Mesendoderm (in vitro differentiated cells): Measurements from ENCODE around the gene BORCS8.
A peak's percentile ranks its signal among the peaks of the same experiment; 100 is the strongest.

Source experiments
- DNase-seq: peaks from one replicate; pipeline ENCODE4 v3.0.0; 2013
- H2AK5ac ChIP-seq: 2 replicates; pipeline ENCODE4 v1.6.1; 2013; ENCODE audit warnings: low read length, inconsistent platforms
- H2BK120ac ChIP-seq: 2 replicates; pipeline ENCODE4 v1.6.1; 2013; ENCODE audit warnings: low read depth, mild to moderate bottlenecking, low read length, moderate library complexity, mixed read lengths
- H2BK15ac ChIP-seq: replicated peaks from 2 replicates; pipeline ENCODE4 v1.6.1; 2013; ENCODE audit warnings: low read depth, mild to moderate bottlenecking, moderate library complexity
- H2BK5ac ChIP-seq: 2 replicates; pipeline ENCODE4 v1.6.1; 2013; ENCODE audit warnings: low read length, inconsistent platforms
- H3K18ac ChIP-seq: 2 replicates; pipeline ENCODE4 v1.6.1; 2013; ENCODE audit warnings: mild to moderate bottlenecking, low read length, mixed read lengths
- H3K23ac ChIP-seq: one replicate; pipeline ENCODE4 v1.6.1; 2013; ENCODE audit warnings: low read length
- H3K27ac ChIP-seq: 2 replicates; pipeline ENCODE4 v1.5.1; 2013; ENCODE audit warnings: low read depth, mild to moderate bottlenecking, inconsistent platforms, low read length, moderate library complexity
- H3K27me3 ChIP-seq: 2 replicates; pipeline ENCODE4 v1.6.1; 2013; ENCODE audit warnings: low read length, control low read depth, mild to moderate bottlenecking, inconsistent platforms; ENCODE audit not compliant: insufficient read depth, poor library complexity
- H3K36me3 ChIP-seq: 2 replicates; pipeline ENCODE4 v1.6.1; 2013; ENCODE audit warnings: low read length, inconsistent platforms; ENCODE audit not compliant: control insufficient read depth, insufficient read depth
- H3K4ac ChIP-seq: one replicate; pipeline ENCODE4 v1.6.1; 2013; ENCODE audit warnings: low read depth, mild to moderate bottlenecking, low read length, moderate library complexity
- H3K4me1 ChIP-seq: 2 replicates; pipeline ENCODE4 v1.6.1; 2013; ENCODE audit warnings: low read depth, low read length, inconsistent platforms; ENCODE audit not compliant: control insufficient read depth
- H3K4me2 ChIP-seq: 2 replicates; pipeline ENCODE4 v1.6.1; 2013; ENCODE audit warnings: low read length
- H3K4me3 ChIP-seq: 2 replicates; pipeline ENCODE4 v1.5.1; 2013; ENCODE audit warnings: mild to moderate bottlenecking, low read length
- H3K56ac ChIP-seq: one replicate; pipeline ENCODE4 v1.6.1; 2013; ENCODE audit warnings: low read length
- H3K79me1 ChIP-seq: 2 replicates; pipeline ENCODE4 v1.6.1; 2013; ENCODE audit warnings: low read length, inconsistent platforms
- H3K79me2 ChIP-seq: 2 replicates; pipeline ENCODE4 v1.6.1; 2013; ENCODE audit warnings: mild to moderate bottlenecking, low read length; ENCODE audit not compliant: control insufficient read depth, insufficient read depth
- H3K9ac ChIP-seq: 2 replicates; pipeline ENCODE4 v1.6.1; 2013; ENCODE audit warnings: low read length, inconsistent platforms
- H4K5ac ChIP-seq: one replicate; pipeline ENCODE4 v1.6.1; 2013; ENCODE audit warnings: low read length
- H4K8ac ChIP-seq: one replicate; pipeline ENCODE4 v1.6.1; 2013; ENCODE audit warnings: low read depth, mild to moderate bottlenecking, control low read depth, low read length, moderate library complexity
- WGBS: extraction: QIAGEN DNeasy Blood & Tissue Kit; methylation state at CpG from one replicate; pipeline ENCODE4 v1.1.7; 2013; ENCODE audit warnings: low lambda C conversion rate, missing lambda C conversion rate; ENCODE audit not compliant: insufficient coverage; ENCODE audit errors: extremely low coverage; 5-methylcytosine and 5-hydroxymethylcytosine counted together

Gene BORCS8

GRCh38 chr19:19213426-19214158 lies 21.6 kb upstream of the BORCS8 start:
- no peak overlapping the region for H3K18ac ChIP-seq
- H3K79me2 ChIP-seq, result no peaks in the 10 kb centered on the region
- no peak overlapping the region for H3K4me2 ChIP-seq
- no CpG with 5 or more reads among the region's 21 CpGs for WGBS
- no peak overlapping the region for H3K56ac ChIP-seq
- DNase-seq, result no peak
- H3K27me3 ChIP-seq, result peaks cover 10% of the 10 kb centered on the region
- no peak overlapping the region for H3K27ac ChIP-seq
- no peak overlapping the region for H3K9ac ChIP-seq
- no peak overlapping the region for H3K23ac ChIP-seq
- no peak overlapping the region for H4K5ac ChIP-seq
- H2BK5ac ChIP-seq, result no peak overlapping the region
- no peak overlapping the region for H2AK5ac ChIP-seq
- H3K4me1 ChIP-seq, result no peaks in the 10 kb centered on the region
- no peak overlapping the region for H3K4ac ChIP-seq
- no peaks in the 10 kb centered on the region for H3K79me1 ChIP-seq
- no peak overlapping the region for H2BK15ac ChIP-seq
- H2BK120ac ChIP-seq, result no peak overlapping the region
- no peak overlapping the region for H4K8ac ChIP-seq
- H3K36me3 ChIP-seq, result no peaks in the 10 kb centered on the region
- no peak overlapping the region for H3K4me3 ChIP-seq

- no CpG with 5 or more reads among the region's 7 CpGs for WGBS
- Histone ChIP-seq H3K4me2 (no peak overlapping the region), H3K9ac (no peak overlapping the region)
Observed at GRCh38 chr19:19212916-19213315, 21.0 kb upstream of the BORCS8 start.

GRCh38 chr19:19211499-19212420 lies 19.8 kb upstream of the BORCS8 start, which contains the start of gene NCAN:
TSS of gene NCAN (plus strand) at chr19:19211958. CDS start at chr19:19216954, 4,996 bp downstream.
- Histone ChIP-seq H3K56ac (peak within 1 kb of the TSS; percentile 42), H3K4me3 (peak within 1 kb of the TSS; percentile 24), H3K27ac (no peak within 1 kb of the TSS), H3K18ac (no peak within 1 kb of the TSS), H3K36me3 (no peaks in the 10 kb centered on the region), H3K79me2 (no peaks in the 10 kb centered on the region), H2BK5ac (no peak within 1 kb of the TSS), H3K23ac (no peak within 1 kb of the TSS), H3K9ac (peak within 1 kb of the TSS; percentile 21), H3K4ac (no peak within 1 kb of the TSS), H4K5ac (no peak within 1 kb of the TSS), H2AK5ac (no peak within 1 kb of the TSS), H3K27me3 (peaks cover 10% of the 10 kb centered on the region), H3K4me1 (no peaks in the 10 kb centered on the region), H4K8ac (no peak within 1 kb of the TSS), H2BK15ac (no peak within 1 kb of the TSS), H3K4me2 (peak within 1 kb of the TSS; percentile 67), H2BK120ac (no peak within 1 kb of the TSS), H3K79me1 (no peaks in the 10 kb centered on the region)
- DNase-seq, result peak; percentile 48
- WGBS, result no CpG with 5 or more reads among the region's 54 CpGs

More at GRCh38 chr19:19212916-19213315, 21.0 kb upstream of the BORCS8 start:
- Histone ChIP-seq H2BK5ac (no peak overlapping the region), H2BK15ac (no peak overlapping the region), H3K4me3 (no peak overlapping the region), H3K79me1 (no peaks in the 10 kb centered on the region), H3K27me3 (peaks cover 10% of the 10 kb centered on the region), H3K27ac (no peak overlapping the region), H4K8ac (no peak overlapping the region), H3K4ac (no peak overlapping the region), H3K4me1 (no peaks in the 10 kb centered on the region), H3K36me3 (no peaks in the 10 kb centered on the region), H3K79me2 (no peaks in the 10 kb centered on the region), H3K18ac (no peak overlapping the region), H2AK5ac (no peak overlapping the region), H2BK120ac (no peak overlapping the region), H3K56ac (no peak overlapping the region), H4K5ac (no peak overlapping the region), H3K23ac (no peak overlapping the region)
- no peak for DNase-seq

GRCh38 chr19:19209372-19209771 lies 17.4 kb upstream of the BORCS8 start:
- H3K36me3 ChIP-seq, result no peaks in the 10 kb centered on the region
- H2BK120ac ChIP-seq, result no peak overlapping the region
- H4K8ac ChIP-seq, result no peak overlapping the region
- H3K4me2 ChIP-seq, result no peak overlapping the region
- H3K9ac ChIP-seq, result no peak overlapping the region
- no CpG with 5 or more reads among the region's 9 CpGs for WGBS
- no peaks in the 10 kb centered on the region for H3K79me2 ChIP-seq
- DNase-seq, result no peak
- H3K4me3 ChIP-seq, result no peak overlapping the region
- H3K4me1 ChIP-seq, result no peaks in the 10 kb centered on the region
- no peak overlapping the region for H2AK5ac ChIP-seq
- no peak overlapping the region for H2BK15ac ChIP-seq
- no peak overlapping the region for H3K27ac ChIP-seq
- no peak overlapping the region for H3K4ac ChIP-seq
- peaks cover 10% of the 10 kb centered on the region for H3K27me3 ChIP-seq
- H3K56ac ChIP-seq, result no peak overlapping the region
- H2BK5ac ChIP-seq, result no peak overlapping the region
- no peak overlapping the region for H3K18ac ChIP-seq
- no peak overlapping the region for H4K5ac ChIP-seq
- no peaks in the 10 kb centered on the region for H3K79me1 ChIP-seq
- H3K23ac ChIP-seq, result no peak overlapping the region

DNA sequence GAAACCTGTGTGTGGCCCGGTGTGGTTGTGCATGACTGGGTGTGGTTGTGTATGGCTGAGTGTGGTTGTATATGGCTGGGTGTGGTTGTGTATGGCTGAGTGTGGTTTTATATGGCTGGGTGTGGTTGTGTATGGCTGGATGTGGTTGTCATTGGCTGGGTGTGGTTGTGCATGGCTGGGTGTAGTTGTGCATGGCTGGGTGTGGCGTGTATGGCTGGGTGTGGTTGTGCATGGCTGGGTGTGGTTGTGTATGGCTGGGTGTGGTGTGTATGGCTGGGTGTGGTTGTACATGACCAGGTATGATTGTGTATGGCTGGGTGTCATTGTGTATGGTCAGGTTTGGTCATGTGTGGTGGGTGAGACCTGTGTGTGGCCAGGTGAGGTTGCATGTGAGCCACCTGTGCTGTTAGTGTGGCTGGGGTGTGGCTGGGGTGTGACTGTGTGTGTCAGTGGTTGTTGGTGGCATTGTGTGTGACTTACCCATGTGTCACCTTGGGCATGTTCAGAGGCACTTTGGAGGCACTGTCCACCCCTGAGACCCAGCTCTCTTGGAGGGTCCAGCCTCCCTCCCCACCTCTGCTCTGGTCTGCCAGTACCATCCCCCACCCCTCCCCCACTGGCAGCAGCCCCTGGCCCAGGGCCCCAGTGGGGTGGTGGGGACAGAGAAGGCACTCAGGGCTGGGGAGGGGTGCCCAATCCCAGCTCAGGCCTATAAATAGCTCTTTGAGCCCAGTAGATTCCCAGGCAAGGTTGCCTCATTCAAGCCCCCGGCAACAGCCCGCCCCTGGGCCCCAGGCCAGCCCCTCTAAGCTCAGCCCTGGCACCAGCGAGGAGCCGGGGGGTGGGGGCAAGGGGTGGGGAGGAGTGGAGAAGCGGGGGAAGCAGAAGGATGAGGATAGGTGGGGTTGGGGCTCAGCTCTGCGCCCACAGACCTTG lies 16.0 kb upstream of the BORCS8 start:
- no peaks in the 10 kb centered on the region for H3K4me1 ChIP-seq
- H3K79me2 ChIP-seq, result no peaks in the 10 kb centered on the region
- no peak overlapping the region for H2AK5ac ChIP-seq
- H3K4ac ChIP-seq, result no peak overlapping the region
- DNase-seq, result no peak
- H3K4me2 ChIP-seq, result no peak overlapping the region
- H3K79me1 ChIP-seq, result peaks cover under 1% of the 10 kb centered on the region
- no peak overlapping the region for H2BK120ac ChIP-seq
- H3K27ac ChIP-seq, result no peak overlapping the region
- H3K27me3 ChIP-seq, result peaks cover 10% of the 10 kb centered on the region
- H2BK5ac ChIP-seq, result no peak overlapping the region
- H3K36me3 ChIP-seq, result no peaks in the 10 kb centered on the region
- no peak overlapping the region for H3K4me3 ChIP-seq
- no peak overlapping the region for H3K23ac ChIP-seq
- no peak overlapping the region for H3K18ac ChIP-seq
- H2BK15ac ChIP-seq, result no peak overlapping the region
- no peak overlapping the region for H4K5ac ChIP-seq
- H3K56ac ChIP-seq, result no peak overlapping the region
- WGBS, result no CpG with 5 or more reads among the region's 8 CpGs
- no peak overlapping the region for H3K9ac ChIP-seq
- H4K8ac ChIP-seq, result no peak overlapping the region
